Tibial nerve (tissue), 4 donors: ENCODE results near the gene HMCN2. TPM values are rescaled to one million over a fixed set of nuclear protein-coding genes. Genes with fewer than 3 reads are reported as not detected.

Source experiments
- DNase-seq, 2 donors: peaks; one replicate each; pipeline ENCODE4 v3.0.0-alpha.2; 2019; ENCODE audit warnings: low spot score in 2 of 2
- H3K27ac ChIP-seq, 4 donors: fragments of 200-600 bp; sonication (generic) in 3 of 4; one replicate each; pipeline ENCODE4 v1.5.1; 2017 to 2019; ENCODE audit warnings: mild to moderate bottlenecking in 1 of 4
- H3K27me3 ChIP-seq, 2 donors: fragments of 200-600 bp; sonication (generic) in 1 of 2; one replicate each; pipeline versions ENCODE4 v1.5.1 to v1.6.0; 2017 to 2019
- H3K36me3 ChIP-seq, 3 donors: fragments of 200-600 bp; sonication (generic); one replicate each; pipeline ENCODE4 v1.5.1; 2018 to 2019
- H3K4me1 ChIP-seq, 4 donors: fragments of 200-600 bp; sonication (generic) in 3 of 4; one replicate each; pipeline ENCODE4 v1.5.1; 2017 to 2019
- H3K4me3 ChIP-seq, 4 donors: fragments of 200-600 bp; sonication (generic) in 3 of 4; one replicate each; pipeline ENCODE4 v1.5.1; 2017 to 2019; ENCODE audit warnings: mild to moderate bottlenecking in 1 of 4, moderate library complexity in 1 of 4
- H3K9me3 ChIP-seq, 4 donors: fragments of 200-600 bp; sonication (generic) in 3 of 4; one replicate each; pipeline ENCODE4 v1.5.1; 2017 to 2019
- CTCF ChIP-seq, 5 experiments: fragments of 200-600 bp in 3 of 5; fragments of 450-650 bp in 2 of 5; sonication (generic) in 3 of 5; IDR thresholded peaks; one replicate each; pipeline ENCODE4 v1.5.1; 2016 to 2019; ENCODE audit warnings: antibody characterized with exemption in 5 of 5, mild to moderate bottlenecking in 3 of 5, moderate library complexity in 2 of 5
- EP300 ChIP-seq, 2 donors: sonication (generic); formaldehyde crosslinking; IDR thresholded peaks; one replicate each; pipeline ENCODE4 v1.6.1; 2017; ENCODE audit warnings: antibody characterized with exemption in 2 of 2, mild to moderate bottlenecking in 1 of 2
- POLR2A ChIP-seq, 2 donors: fragments of 450-650 bp; IDR thresholded peaks; one replicate each; pipeline ENCODE4 v1.6.1; 2017; ENCODE audit warnings: antibody characterized with exemption in 2 of 2, mild to moderate bottlenecking in 2 of 2, moderate library complexity in 2 of 2
- WGBS, 2 donors: methylation state at CpG; one replicate each; pipeline ENCODE4 v1.1.5; 2018; 5-methylcytosine and 5-hydroxymethylcytosine counted together
- total RNA-seq, 4 donors: library from RNA; depleted of rRNA; stranded (reverse); fragments of >200 nt; gene quantifications; one replicate each; pipeline ENCODE4 v1.1.0, GENCODE V29; 2016

The HMCN2 gene
- total RNA-seq, 4 donors from 2014 or later = 0.90 to 53.7 (median 20.3) TPM

DNA sequence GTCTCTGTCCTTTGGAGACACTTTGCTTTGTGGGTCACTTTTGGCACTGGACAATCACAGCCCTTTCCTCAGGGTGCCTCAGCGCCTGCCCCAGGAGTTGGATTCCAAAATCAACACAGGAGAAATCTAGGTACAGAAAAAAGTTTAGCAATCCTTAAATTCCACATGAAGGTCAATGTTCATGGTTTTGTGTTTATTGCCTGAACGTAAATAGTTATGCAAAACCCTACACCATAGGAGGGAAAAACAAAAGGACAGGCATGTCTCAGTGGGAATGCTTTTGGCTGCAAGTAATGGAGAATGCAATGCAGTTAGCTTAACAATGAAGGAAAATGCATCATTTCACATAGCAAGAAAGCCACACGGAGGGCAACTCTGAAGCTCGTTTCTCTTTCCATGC lies 6.5 kb upstream of the HMCN2 start:
- no peak overlapping the region for H3K4me3 ChIP-seq
- H3K9me3 ChIP-seq = no peaks in the 10 kb centered on the region
- H3K4me1 ChIP-seq = peaks cover 0 to 7% (median 0%) of the 10 kb centered on the region in 4 donors
- peaks cover 0 to 20% of the 10 kb centered on the region in 2 donors for H3K27me3 ChIP-seq
- H3K27ac ChIP-seq = no peak overlapping the region
- TF ChIP-seq EP300 (IDR thresholded peaks at IDR 0.05) = no peak
- TF ChIP-seq CTCF (IDR thresholded peaks at IDR 0.05) = no peak
- no peak for TF ChIP-seq POLR2A (IDR thresholded peaks at IDR 0.05)
- DNase-seq = no peak
- 66 to 79% methylated on average over 4 of the region's 4 CpGs for WGBS, 2 donors
- no peaks in the 10 kb centered on the region for H3K36me3 ChIP-seq

DNA sequence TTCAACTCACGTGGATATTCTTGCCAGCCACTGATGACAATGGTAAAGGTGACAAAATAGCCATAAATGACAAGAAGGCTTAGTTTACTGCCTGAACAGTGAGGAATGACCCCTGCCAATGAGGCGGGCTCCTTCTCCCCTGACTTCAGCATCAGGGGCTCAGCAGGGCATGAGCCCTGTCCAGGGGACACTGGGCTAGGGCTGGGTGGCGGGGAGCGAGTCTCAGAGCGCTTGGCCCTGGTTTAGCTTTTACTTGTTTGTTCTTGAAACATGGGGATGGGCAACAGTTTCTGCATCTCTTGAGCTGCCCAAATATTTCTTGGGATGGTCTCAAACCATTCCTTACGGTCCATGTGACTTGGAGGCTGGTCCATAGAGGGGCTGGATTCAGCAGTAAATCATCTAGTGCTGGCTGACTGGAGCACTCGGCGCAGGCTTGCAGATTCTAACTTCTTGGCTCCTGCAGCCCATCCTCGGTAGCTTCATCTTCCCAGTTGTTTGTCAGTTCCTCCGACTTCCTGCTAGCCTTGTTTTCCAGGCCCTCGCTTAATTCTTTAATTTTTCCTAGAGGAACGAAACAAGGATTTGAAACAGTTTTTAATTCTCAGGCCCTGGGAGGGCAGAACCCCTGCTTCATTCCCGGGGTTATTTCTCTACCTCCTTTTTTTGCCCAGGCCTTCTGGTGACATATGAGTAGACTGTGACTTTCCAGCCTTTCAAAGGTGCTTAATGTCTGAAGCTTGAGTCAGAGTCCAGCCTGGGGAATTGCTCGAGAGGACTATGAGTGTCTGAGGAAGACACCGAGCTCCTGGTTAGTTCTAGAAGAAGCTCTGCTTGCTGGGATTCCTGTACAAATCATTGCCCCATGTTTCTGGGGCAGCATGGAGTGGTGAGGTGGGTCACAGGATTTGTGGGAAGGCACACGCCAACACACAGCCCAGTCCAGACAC lies 4.5 kb upstream of the HMCN2 start:
- 53 to 62% methylated on average over 16 of the region's 16 CpGs for WGBS, 2 donors
- DNase-seq = no peak
- no peak for TF ChIP-seq POLR2A (IDR thresholded peaks at IDR 0.05)
- TF ChIP-seq CTCF (IDR thresholded peaks at IDR 0.05) = no peak
- no peak for TF ChIP-seq EP300 (IDR thresholded peaks at IDR 0.05)
- Histone ChIP-seq H3K4me3 (no peak overlapping the region), H3K9me3 (no peaks in the 10 kb centered on the region), H3K27ac (peak overlapping the region in 1 of 4 donors; percentile 22), H3K36me3 (no peaks in the 10 kb centered on the region), H3K4me1 (peaks cover 0 to 20% (median 9%) of the 10 kb centered on the region in 4 donors), H3K27me3 (peaks cover 0 to 39% of the 10 kb centered on the region in 2 donors)

DNA sequence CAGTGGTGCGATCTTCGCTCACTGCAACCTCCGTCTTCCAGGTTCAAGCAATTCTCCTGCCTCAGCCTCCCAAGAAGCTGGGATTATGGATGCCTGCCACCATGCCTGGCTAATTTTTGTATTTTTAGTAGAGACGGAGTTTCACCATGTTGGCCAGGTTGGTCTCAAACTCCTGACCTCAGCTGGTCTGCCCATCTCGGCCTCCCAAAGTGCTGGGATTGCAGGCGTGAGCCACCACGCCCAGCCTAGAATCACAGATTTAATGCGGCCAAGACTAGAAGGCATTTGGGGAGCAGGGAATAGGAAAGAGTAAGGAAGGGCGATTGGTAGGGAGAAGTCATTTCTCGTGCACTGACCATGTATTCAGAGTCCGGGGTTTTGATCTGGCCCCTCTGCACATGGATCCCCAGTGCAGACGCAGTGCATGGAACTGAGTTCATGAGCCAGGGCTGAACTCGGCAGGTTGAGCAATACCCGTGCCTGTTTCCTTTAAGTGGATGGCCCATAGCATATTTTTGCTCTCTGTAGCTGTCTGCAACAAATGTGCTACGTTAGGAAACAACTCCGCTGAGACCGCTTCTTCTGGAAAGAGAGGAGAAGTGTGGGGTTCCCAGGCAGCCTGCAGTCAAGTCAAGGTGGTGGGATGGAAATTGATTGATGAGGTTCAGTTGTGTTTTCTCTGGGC lies 3.4 kb upstream of the HMCN2 start:
- no peak overlapping the region for H3K4me3 ChIP-seq
- peaks cover 0 to 50% of the 10 kb centered on the region in 2 donors for H3K27me3 ChIP-seq
- no peak overlapping the region for H3K27ac ChIP-seq
- no peaks in the 10 kb centered on the region for H3K36me3 ChIP-seq
- H3K4me1 ChIP-seq = peaks cover 0 to 26% (median 9%) of the 10 kb centered on the region in 4 donors
- no peaks in the 10 kb centered on the region for H3K9me3 ChIP-seq
- DNase-seq = no peak
- WGBS, 2 donors = 86 to 87% methylated on average over 17 of the region's 17 CpGs
- TF ChIP-seq EP300 (IDR thresholded peaks at IDR 0.05) = no peak
- no peak for TF ChIP-seq POLR2A (IDR thresholded peaks at IDR 0.05)
- TF ChIP-seq CTCF (IDR thresholded peaks at IDR 0.05) = no peak

- no peak overlapping the region for H3K4me3 ChIP-seq
- 76 to 82% methylated on average over 7 of the region's 7 CpGs for WGBS, 2 donors
- H3K4me1 ChIP-seq = peaks cover 0 to 26% (median 9%) of the 10 kb centered on the region in 4 donors
- H3K9me3 ChIP-seq = no peaks in the 10 kb centered on the region
- no peaks in the 10 kb centered on the region for H3K36me3 ChIP-seq
- no peak for DNase-seq
- H3K27ac ChIP-seq = no peak overlapping the region
- H3K27me3 ChIP-seq = peaks cover 0 to 55% of the 10 kb centered on the region in 2 donors
- TF ChIP-seq CTCF (IDR thresholded peaks at IDR 0.05) (no peak), POLR2A (IDR thresholded peaks at IDR 0.05) (no peak), EP300 (IDR thresholded peaks at IDR 0.05) (no peak)
Measured at GRCh38 chr9:130262771-130263170, 2.8 kb upstream of the HMCN2 start.
